ENCODE results near the gene USP4. TPM values are rescaled to one million over a fixed set of nuclear protein-coding genes. Genes with fewer than 3 reads are reported as not detected.
"Not testable (repeated sequence)": the region's sequence is repeated elsewhere in the genome, so short reads cannot be mapped to it uniquely, and the experiment has no call there.

The USP4 gene
- total RNA-seq, 2 donors from 2014 or later = 90.9 to 105 TPM

DNA sequence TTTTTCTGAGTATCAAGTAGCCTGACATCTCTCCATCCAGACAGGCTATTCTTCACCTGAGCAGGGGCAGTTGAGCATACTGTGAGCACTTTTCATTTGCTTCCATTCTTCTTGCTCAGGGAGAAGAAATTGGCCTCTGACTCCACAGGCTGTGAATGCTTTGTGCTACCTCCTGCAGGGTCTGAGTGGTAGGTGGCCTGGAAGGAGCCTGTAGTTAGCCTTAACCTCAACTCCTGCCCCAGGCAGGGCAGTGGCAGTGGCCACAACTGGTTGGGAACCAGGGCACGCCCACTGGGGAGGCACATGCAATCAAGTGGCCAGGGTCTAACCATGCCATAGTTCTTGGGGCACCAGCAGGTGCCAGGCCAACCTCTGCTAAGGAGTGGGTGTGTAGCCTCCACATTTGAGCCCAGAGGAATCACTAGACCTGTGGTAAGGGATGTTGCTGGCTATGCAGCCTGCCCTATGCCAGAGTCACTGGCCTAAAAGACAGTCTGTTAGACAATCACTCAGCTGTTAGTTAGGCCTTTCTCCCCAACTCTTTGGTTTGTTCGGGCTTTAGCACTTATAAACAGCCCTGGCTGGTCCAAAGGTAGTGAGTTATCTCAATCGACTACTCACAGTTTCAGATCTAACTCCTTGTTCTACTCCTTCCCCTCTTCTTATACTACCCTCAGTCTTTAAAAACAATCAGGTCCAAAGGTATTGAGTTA lies 70.3 kb downstream of the USP4 start:
- Mint-ChIP-seq H3K36me3 (no peaks in the 10 kb centered on the region), H3K4me1 (ENCODE audit: low read depth in 2 of 2) (no peaks in the 10 kb centered on the region), H3K9me3 (no peaks in the 10 kb centered on the region), H3K4me3 (no peak overlapping the region), H3K27me3 (no peaks in the 10 kb centered on the region), H3K27ac (no peak overlapping the region)
- ATAC-seq (peak in 1 of 2 donors; percentile 36), DNase-seq (ENCODE audit: low spot score) (no peak)

DNA sequence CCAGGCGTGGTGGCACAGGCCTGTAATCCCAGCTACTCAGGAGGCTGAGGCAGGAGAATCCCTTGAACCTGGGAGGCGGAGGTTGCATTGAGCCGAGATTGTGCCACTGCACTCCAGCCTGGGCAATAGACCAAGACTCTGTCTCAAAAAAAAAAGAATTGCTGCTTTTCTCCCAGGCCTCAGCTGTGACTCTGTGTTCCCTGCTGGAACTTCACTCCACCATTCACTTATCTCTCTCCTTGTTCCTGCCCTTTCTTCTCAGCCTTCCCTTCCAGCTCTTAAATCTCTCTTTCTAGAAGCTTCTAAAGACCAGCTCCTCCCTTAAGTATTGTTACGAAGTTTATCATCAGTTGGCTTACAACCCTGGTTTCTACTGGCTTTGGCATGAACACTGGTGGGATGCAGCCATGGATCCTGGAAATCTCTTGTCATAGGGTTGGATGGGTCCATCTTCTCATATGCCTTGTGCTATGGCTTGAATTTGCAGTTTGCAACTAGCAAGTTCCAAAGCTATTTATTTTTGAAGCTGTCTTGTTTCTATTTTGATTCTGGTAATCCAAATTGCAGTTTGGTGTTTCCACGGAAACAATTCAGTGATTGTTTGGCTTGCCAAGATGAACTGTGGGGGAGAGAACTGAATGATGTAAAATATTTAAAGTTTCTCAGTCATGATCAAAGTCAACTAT lies 73.3 kb downstream of the USP4 start:
- ATAC-seq (no peak), DNase-seq (ENCODE audit: low spot score) (no peak)
- no peaks in the 10 kb centered on the region for H3K36me3 Mint-ChIP-seq
- no peak overlapping the region for H3K4me3 Mint-ChIP-seq
- no peak overlapping the region for H3K27ac Mint-ChIP-seq
- H3K4me1 Mint-ChIP-seq (ENCODE audit: low read depth in 2 of 2) = no peaks in the 10 kb centered on the region
- H3K9me3 Mint-ChIP-seq = no peaks in the 10 kb centered on the region
- H3K27me3 Mint-ChIP-seq = no peaks in the 10 kb centered on the region

DNA sequence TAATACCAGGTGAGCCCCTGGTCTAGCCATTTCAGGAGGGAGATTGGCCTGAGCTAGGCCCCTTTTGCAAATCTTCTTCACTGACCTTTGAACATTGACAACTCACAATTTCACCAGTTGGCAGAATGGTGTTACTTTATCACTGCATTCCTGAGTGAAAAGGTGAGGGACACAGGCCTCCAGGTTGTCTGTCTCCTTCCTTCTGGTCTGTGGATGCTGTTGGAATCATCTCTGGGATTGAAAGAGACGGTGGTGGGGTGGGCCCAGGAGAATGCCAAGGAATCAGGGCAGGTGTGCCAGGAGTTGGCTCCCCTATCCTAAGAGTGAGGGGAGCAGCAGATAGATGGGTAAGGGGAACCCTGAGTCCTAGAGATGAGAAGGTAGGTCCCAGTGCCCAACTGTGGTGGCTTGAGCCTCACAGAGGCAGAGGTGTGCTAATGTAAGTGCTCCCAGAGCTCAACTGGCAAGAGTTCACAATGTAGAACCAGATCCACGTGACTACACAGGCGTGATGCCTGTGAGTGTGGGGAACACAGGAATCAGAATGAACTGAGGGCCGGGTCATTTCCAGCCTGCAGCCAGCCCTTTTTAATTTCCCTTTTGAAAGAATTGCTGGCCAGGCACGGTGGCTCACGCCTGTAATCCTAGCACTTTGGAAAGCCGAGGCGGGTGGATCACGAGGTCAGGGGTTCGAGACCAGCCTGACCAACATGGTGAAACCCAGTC lies 74.0 kb downstream of the USP4 start:
- no peak overlapping the region for H3K4me3 Mint-ChIP-seq

DNA sequence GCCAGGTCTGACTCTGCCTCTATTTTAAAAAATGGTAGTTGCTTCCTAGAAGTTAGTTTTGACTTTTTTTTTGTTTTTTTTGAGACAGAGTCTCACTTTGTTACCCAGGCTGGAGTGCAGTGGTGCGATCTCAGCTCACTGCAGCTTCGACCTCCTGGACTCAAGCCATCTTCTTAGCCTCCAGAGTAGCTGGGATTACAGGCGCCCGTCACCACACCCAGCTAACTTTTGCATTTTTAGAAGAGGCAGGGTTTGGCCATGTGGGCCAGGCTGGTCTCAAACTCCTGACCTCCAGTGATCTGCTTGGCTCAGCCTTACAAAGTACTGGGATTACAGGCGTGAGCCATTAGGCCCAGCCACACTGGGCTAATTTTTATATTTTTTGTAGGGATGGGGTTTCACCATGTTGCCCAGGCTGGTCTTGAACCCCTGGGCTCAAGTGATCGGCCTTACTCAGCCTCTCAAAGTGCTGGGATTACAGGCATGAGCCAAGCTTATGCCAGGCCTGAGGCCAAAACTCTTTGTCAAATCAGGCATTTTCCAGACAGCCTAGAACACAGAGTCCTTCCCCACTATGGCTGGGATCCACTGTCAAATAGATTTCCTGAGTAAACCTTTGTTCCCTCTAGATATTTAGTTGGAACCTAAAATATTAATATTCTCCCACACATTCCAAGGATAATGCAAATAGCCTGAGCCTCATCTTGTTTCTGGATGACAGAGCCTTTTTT lies 76.5 kb downstream of the USP4 start:
- no peak overlapping the region for H3K4me3 Mint-ChIP-seq
- no peaks in the 10 kb centered on the region for H3K36me3 Mint-ChIP-seq
- no peak for ATAC-seq
- H3K9me3 Mint-ChIP-seq = no peaks in the 10 kb centered on the region
- no peak overlapping the region for H3K27ac Mint-ChIP-seq
- no peaks in the 10 kb centered on the region for H3K27me3 Mint-ChIP-seq
- no peaks in the 10 kb centered on the region for H3K4me1 Mint-ChIP-seq (ENCODE audit: low read depth in 2 of 2)
- no peak for DNase-seq (ENCODE audit: low spot score)

More for the DNA sequence above, 74.0 kb downstream of the USP4 start:
- DNase-seq (ENCODE audit: low spot score) (no peak), ATAC-seq (no peak)
- Mint-ChIP-seq H3K36me3 (no peaks in the 10 kb centered on the region), H3K9me3 (no peaks in the 10 kb centered on the region), H3K27me3 (no peaks in the 10 kb centered on the region), H3K4me1 (ENCODE audit: low read depth in 2 of 2) (no peaks in the 10 kb centered on the region), H3K27ac (no peak overlapping the region)

DNA sequence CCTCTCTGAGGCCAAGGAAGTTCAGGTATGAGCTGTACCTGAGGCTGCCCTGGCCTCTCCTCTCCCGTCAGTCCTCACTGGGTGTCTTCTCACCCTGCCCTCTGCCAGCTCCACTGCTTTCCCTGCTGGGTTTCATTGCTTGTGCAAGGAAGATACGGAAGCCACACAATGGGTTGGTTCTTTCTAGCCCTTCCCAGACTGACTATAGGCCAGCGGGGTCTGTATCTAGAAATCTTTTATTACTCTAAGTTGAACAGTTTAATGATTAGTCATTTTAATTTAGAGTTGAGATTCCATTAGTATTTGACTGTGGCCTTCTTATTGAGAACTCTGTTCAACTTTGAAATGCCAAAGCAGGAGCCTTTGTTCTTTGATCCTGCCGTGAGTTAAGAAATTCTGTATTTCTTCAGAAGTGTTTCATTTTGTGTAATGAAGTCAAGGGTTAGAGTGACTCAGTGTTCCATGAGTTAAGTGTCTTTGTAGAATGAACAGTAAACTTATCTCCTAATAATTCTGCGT lies 79.0 kb downstream of the USP4 start:
- no peaks in the 10 kb centered on the region for H3K27me3 Mint-ChIP-seq
- DNase-seq (ENCODE audit: low spot score) (no peak), ATAC-seq (no peak)
- no peak overlapping the region for H3K4me3 Mint-ChIP-seq
- no peaks in the 10 kb centered on the region for H3K4me1 Mint-ChIP-seq (ENCODE audit: low read depth in 2 of 2)
- no peaks in the 10 kb centered on the region for H3K9me3 Mint-ChIP-seq
- H3K36me3 Mint-ChIP-seq = no peaks in the 10 kb centered on the region
- H3K27ac Mint-ChIP-seq = no peak overlapping the region

DNA sequence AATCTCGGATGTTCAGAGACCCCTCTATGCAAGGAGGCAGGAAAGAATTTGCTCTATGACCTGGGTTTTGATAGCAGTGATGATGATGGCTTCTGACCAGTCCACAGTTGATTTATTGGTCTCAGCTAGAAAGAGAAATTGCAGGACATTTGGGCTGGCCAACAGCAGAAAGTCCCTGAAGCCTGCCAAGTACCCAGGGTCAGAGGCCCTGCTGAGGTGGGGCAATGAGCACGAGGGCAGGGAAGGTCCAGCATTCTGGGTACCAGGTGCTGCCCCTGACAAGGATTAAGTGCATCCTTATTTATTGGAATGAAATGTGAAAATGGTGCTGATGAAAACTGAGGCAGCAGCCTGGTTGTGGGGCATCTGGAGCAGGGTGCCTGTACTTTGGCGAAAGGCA lies 82.7 kb downstream of the USP4 start:
- Mint-ChIP-seq H3K9me3 (no peaks in the 10 kb centered on the region), H3K4me1 (ENCODE audit: low read depth in 2 of 2) (no peaks in the 10 kb centered on the region), H3K27me3 (no peaks in the 10 kb centered on the region), H3K27ac (no peak overlapping the region), H3K4me3 (no peak overlapping the region), H3K36me3 (no peaks in the 10 kb centered on the region)
- no peak for ATAC-seq
- DNase-seq (ENCODE audit: low spot score) = no peak

DNA sequence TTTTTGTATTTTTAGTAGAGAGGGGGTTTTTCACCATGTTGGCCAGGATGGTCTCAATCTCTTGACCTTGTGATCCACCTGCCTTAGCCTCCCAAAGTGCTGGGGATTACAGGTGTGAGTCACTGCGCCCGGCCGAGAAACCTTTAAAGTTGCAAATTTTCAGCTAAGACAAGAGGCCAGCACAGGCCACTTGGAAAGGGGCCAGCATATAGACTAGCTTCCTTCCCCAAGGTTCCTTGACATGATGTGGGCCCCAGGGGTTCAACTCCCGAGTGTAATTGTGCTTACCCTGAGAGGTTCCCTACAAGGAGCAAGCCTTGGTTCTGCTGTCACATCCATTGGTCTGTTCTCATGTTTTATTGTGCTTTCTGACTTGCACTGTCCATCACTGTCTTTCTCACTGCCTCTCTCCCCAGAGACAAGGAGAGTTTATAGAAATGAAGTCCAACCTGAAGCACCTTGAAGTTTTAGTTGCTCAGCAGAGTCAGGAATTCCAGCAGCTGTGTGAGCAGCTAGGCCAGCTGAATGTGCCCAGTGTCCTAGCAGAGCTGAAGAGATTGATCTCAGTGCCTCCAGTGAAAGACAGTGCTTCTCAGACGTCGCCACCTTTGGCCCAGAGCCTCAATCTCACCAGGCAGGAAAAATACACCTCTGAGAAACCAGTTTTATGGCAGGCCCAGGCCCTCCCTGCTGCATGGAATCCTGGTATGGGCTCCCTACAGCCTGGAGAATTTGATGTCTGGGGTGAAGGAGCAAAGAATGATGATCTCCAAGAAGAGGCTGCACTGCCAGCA lies 83.9 kb downstream of the USP4 start:
- H3K9me3 Mint-ChIP-seq = no peaks in the 10 kb centered on the region
- H3K27ac Mint-ChIP-seq = no peak overlapping the region
- no peaks in the 10 kb centered on the region for H3K27me3 Mint-ChIP-seq
- ATAC-seq = no peak
- H3K4me3 Mint-ChIP-seq = no peak overlapping the region
- no peak for DNase-seq (ENCODE audit: low spot score)
- no peaks in the 10 kb centered on the region for H3K36me3 Mint-ChIP-seq
- no peaks in the 10 kb centered on the region for H3K4me1 Mint-ChIP-seq (ENCODE audit: low read depth in 2 of 2)

DNA sequence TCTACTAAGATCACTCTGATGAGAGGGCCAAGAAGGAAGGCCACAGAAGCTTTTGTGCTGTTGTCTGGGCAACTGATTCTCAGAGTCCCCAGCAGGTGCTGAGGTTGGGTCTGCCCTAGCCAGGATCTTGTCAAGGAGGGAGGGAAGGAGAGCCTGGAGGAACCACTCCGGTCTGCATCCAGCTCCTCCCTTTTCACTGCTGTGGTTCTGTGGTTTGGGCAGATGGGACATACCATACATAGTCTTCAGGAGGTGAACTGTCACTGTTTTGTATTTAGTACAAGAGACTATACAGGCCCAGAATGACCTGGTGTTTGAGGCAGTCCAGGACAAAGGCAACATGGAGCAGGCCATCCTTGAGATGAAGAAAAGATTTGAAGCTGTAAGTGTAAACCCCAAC lies 84.7 kb downstream of the USP4 start:
- H3K27me3 Mint-ChIP-seq = no peaks in the 10 kb centered on the region
- ATAC-seq = no peak
- DNase-seq (ENCODE audit: low spot score) = no peak

DNA sequence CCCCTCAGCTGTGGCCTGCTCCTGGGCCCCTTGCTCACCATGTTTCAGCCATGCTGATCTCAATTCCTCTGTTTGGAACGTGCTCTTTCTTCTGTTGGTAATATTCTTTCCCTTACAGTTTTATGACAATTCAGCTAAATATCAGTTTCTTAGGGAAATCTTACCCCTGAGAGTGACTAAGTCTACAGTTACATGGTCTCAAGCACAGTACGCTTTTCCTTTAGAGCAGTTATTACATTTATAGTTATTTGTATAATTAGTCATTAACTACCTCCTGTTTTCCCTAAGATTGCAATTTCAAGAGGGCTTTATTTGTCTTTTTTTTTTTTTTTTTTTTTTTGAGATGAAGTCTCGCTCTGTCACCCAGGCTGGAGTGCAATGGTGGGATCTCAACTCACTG lies 86.3 kb downstream of the USP4 start:
- no peaks in the 10 kb centered on the region for H3K27me3 Mint-ChIP-seq
- ATAC-seq = no peak
- no peaks in the 10 kb centered on the region for H3K9me3 Mint-ChIP-seq
- no peak overlapping the region for H3K4me3 Mint-ChIP-seq
- H3K27ac Mint-ChIP-seq = no peak overlapping the region
- DNase-seq (ENCODE audit: low spot score) = no peak
- H3K36me3 Mint-ChIP-seq = no peaks in the 10 kb centered on the region
- no peaks in the 10 kb centered on the region for H3K4me1 Mint-ChIP-seq (ENCODE audit: low read depth in 2 of 2)

More for the DNA sequence above, 84.7 kb downstream of the USP4 start:
- Mint-ChIP-seq H3K27ac (no peak overlapping the region), H3K4me3 (no peak overlapping the region), H3K36me3 (no peaks in the 10 kb centered on the region), H3K9me3 (no peaks in the 10 kb centered on the region), H3K4me1 (ENCODE audit: low read depth in 2 of 2) (no peaks in the 10 kb centered on the region)

DNA sequence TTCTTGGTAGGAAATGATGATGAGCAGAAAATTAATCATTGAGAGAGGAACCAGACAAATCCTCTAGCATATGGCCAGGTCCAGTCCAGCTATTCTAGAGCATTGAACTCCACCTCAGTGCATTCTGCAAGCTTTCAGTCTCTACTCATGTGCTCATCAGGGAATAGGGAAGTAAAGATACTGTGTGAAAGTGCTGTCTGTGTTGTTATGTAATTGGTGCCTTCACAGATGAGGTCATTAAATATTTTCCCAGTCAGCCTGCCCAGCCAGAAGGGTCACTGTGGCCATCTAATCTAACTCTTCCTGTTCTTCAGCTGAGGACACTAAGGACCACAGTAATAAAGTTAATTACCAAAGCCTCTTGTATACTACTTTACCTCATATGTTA lies 91.0 kb downstream of the USP4 start:
- Mint-ChIP-seq H3K27ac (no peak overlapping the region), H3K27me3 (no peaks in the 10 kb centered on the region), H3K4me1 (ENCODE audit: low read depth in 2 of 2) (no peaks in the 10 kb centered on the region), H3K9me3 (no peaks in the 10 kb centered on the region), H3K36me3 (no peaks in the 10 kb centered on the region), H3K4me3 (no peak overlapping the region)
- ATAC-seq (no peak), DNase-seq (ENCODE audit: low spot score) (no peak)

DNA sequence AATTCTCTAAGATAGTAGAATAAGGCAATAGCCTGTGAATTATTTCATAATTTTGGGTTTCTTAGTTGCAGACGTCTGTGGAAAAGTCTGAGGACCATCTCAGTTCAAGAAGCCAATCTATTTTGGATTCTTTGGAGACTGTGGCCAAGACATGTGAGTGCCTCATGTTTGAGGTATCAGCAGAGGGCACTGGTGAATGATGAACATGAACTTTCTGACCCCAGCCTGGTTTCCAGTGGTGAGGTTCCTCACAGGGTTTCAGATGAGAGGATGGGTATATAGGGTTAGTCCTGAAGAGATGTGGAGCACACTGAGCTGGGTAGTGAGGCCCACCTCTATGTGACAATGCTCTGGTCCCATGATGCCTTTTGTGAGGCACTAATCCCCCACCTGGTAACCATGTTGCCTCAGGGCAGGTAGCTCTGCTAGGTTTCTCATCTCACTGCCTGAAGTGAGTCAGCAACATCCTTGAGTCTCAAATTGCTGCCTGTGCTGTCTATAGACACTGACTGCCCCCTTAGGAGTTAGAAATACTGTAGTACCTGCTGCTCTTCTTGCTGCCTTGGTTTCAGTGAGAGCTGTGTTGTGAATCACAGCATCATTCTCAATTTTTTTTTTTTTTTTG lies 95.2 kb downstream of the USP4 start:
- H3K9me3 Mint-ChIP-seq = no peaks in the 10 kb centered on the region
- H3K27me3 Mint-ChIP-seq = no peaks in the 10 kb centered on the region
- no peak overlapping the region for H3K27ac Mint-ChIP-seq
- no peaks in the 10 kb centered on the region for H3K4me1 Mint-ChIP-seq (ENCODE audit: low read depth in 2 of 2)
- no peak overlapping the region for H3K4me3 Mint-ChIP-seq
- DNase-seq (ENCODE audit: low spot score) (no peak), ATAC-seq (no peak)
- no peaks in the 10 kb centered on the region for H3K36me3 Mint-ChIP-seq

DNA sequence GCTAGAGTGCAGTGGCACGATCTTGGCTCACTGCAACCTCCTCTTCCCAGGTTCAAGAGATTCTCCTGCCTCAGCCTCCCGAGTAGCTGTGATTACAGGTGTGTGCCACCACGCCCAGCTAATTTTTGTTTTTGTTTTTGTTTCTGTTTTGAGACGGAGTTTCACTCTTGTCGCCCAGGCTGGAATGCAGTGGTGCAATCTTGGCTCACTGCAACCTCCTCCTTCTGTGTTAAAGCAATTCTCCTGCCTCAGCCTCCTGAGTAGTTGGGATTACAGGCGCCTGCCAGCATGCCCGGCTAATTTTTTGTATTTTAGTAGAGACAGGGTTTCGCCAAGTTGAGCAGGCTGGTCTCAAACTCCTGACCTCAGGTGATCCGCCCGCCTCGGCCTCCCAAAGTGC lies 99.8 kb downstream of the USP4 start:
- H3K4me3 Mint-ChIP-seq; DNase-seq (ENCODE audit: low spot score); H3K27me3 Mint-ChIP-seq; ATAC-seq; H3K4me1 Mint-ChIP-seq (ENCODE audit: low read depth in 2 of 2); H3K9me3 Mint-ChIP-seq; H3K36me3 Mint-ChIP-seq; H3K27ac Mint-ChIP-seq: not testable (repeated sequence)
